ENCODE results near the gene SEMA3E. TPM values are rescaled to one million over a fixed set of nuclear protein-coding genes. Genes with fewer than 3 reads are reported as not detected.
"Not testable (repeated sequence)": the region's sequence is repeated elsewhere in the genome, so short reads cannot be mapped to it uniquely, and the experiment has no call there.

Gene SEMA3E
- polyA plus RNA-seq, 2 donors, result 0.14 to 0.28 TPM

DNA sequence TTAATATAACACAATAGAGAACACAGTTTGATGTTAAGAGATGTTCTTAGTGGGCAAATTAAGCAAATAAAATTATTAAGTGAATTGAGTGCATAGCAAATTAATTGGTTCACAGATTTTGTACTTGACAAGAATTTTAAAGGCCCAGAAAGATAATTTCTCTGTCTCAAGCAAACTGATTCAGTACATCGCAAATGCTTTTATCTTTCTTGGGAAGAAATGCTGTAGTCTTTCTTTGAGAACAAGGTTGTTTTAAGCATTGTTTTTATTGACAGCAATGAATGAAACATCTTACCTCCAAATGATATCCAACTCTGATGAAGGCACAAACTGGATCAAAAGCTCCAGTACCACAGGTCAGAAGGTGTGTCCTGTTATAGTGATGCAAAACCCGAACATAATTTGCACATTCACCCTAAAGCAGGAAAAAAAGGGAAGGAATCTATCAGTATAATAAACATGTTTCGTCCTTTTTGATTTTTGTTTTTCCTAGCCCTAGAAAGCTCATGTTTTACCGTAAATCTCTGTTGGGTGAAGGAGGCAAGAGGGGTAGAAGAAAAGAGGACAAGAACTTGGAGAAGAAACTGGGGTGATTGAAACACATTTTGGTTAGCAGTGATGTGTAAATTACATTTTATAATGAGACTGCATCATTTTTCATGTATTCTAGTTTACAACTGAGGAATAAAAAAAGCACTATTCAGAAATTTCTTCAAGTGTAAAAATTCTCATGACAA is 182.6 kb downstream of the SEMA3E start:
- H3K27ac ChIP-seq (ENCODE audit: low read depth in 2 of 2, low read length in 1 of 2), result no peak overlapping the region
- no peaks in the 10 kb centered on the region for H3K36me3 ChIP-seq (ENCODE audit: control insufficient read depth in 2 of 2, insufficient read depth in 2 of 2, low read length in 1 of 2)
- H3K4me3 ChIP-seq (ENCODE audit: low read depth in 1 of 2, low read length in 2 of 2), result no peak overlapping the region
- no peaks in the 10 kb centered on the region for H3K4me1 ChIP-seq (ENCODE audit: control insufficient read depth in 2 of 2, insufficient read depth in 2 of 2, low read length in 1 of 2)
- no peaks in the 10 kb centered on the region for H3K27me3 ChIP-seq (ENCODE audit: control insufficient read depth in 1 of 2, insufficient read depth in 2 of 2, low read length in 2 of 2)
- H3K9me3 ChIP-seq (ENCODE audit: control insufficient read depth in 2 of 2, insufficient read depth in 1 of 2, low read depth in 1 of 2, low read length in 1 of 2), result no peaks in the 10 kb centered on the region
- WGBS, 2 donors, result 67 to 83% methylated on average over 4 of the region's 4 CpGs

DNA sequence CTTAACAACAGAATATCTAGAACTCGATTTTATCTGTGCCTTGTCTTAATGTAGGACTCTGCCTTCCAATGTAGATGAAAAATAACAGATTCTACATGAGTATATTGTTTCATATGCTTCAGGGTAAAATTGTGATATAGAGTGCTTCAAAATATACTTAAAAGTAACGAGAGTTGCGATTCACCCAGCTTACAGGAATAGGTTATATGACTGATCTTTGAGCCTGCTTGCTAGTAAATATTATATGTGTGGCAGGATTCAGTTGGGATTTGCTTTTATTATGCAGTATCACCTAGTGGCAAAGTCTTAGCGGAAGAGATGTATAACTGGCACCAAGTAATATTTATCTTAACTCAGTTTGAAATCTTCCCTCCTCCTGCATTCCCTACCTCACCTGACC is 183.3 kb downstream of the SEMA3E start:
- Histone ChIP-seq H3K4me1 (ENCODE audit: control insufficient read depth in 2 of 2, insufficient read depth in 2 of 2, low read length in 1 of 2) (no peaks in the 10 kb centered on the region), H3K27me3 (ENCODE audit: control insufficient read depth in 1 of 2, insufficient read depth in 2 of 2, low read length in 2 of 2) (no peaks in the 10 kb centered on the region), H3K9me3 (ENCODE audit: control insufficient read depth in 2 of 2, insufficient read depth in 1 of 2, low read depth in 1 of 2, low read length in 1 of 2) (no peaks in the 10 kb centered on the region), H3K27ac (ENCODE audit: low read depth in 2 of 2, low read length in 1 of 2) (no peak overlapping the region), H3K36me3 (ENCODE audit: control insufficient read depth in 2 of 2, insufficient read depth in 2 of 2, low read length in 1 of 2) (no peaks in the 10 kb centered on the region), H3K4me3 (ENCODE audit: low read depth in 1 of 2, low read length in 2 of 2) (no peak overlapping the region)
- 92% methylated on average over 4 of the region's 4 CpGs for WGBS, 2 donors

DNA sequence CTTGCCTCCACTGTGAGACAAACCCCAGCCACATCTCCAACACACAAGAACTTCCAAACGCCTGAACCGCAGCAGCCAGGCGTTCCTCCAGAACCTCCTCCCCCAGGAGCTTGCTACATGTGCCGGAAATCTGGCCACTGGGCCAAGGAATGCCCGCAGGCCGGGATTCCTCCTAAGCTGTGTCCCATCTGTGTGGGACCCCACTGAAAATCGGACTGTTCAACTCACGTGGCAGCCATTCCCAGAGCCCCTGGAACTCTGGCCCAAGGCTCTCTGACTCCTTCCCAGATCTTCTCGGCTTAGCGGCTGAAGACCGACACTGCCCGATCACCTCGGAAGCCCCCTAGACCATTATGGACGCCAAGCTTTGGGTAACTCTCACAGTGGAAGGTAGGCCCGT is 187.1 kb downstream of the SEMA3E start:
- not testable (repeated sequence) for H3K36me3 ChIP-seq (ENCODE audit: control insufficient read depth in 2 of 2, insufficient read depth in 2 of 2, low read length in 1 of 2); H3K27ac ChIP-seq (ENCODE audit: low read depth in 2 of 2, low read length in 1 of 2); H3K4me1 ChIP-seq (ENCODE audit: control insufficient read depth in 2 of 2, insufficient read depth in 2 of 2, low read length in 1 of 2); H3K4me3 ChIP-seq (ENCODE audit: low read depth in 1 of 2, low read length in 2 of 2); H3K27me3 ChIP-seq (ENCODE audit: control insufficient read depth in 1 of 2, insufficient read depth in 2 of 2, low read length in 2 of 2); H3K9me3 ChIP-seq (ENCODE audit: control insufficient read depth in 2 of 2, insufficient read depth in 1 of 2, low read depth in 1 of 2, low read length in 1 of 2)
- WGBS, 2 donors, result 83 to 84% methylated on average over 14 to 15 of the region's 15 CpGs

DNA sequence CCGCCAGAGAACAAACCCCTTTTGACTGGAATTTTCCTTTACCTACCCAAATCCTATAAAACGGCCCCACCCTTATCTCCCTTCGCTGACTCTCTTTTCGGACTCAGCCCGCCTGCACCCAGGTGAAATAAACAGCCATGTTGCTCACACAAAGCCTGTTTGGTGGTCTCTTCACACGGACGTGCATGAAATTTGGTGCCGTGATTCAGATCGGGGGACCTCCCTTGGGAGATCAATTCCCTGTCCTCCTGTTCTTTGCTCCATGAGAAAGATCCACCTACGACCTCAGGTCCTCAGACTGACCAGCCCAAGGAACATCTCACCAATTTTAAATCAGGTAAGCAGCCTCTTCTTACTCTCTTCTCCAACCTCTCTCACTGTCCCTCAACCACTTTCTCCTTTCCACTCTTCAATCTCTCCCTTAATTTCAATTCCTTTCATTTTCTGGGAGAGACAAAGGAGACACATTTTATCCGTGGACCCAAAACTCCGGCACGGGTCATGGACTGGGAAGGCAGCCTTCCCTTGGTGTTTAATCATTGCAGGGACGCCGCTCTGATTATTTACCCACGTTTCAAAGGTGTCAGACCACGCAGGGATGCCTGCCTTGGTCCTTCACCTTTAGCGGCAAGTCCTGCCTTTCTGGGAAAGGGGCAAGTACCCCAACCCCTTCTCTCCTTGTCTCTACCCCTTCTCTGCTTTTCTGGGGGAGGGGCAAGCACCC is 188.8 kb downstream of the SEMA3E start:
- not testable (repeated sequence) for H3K4me1 ChIP-seq (ENCODE audit: control insufficient read depth in 2 of 2, insufficient read depth in 2 of 2, low read length in 1 of 2); H3K4me3 ChIP-seq (ENCODE audit: low read depth in 1 of 2, low read length in 2 of 2); H3K36me3 ChIP-seq (ENCODE audit: control insufficient read depth in 2 of 2, insufficient read depth in 2 of 2, low read length in 1 of 2); H3K27me3 ChIP-seq (ENCODE audit: control insufficient read depth in 1 of 2, insufficient read depth in 2 of 2, low read length in 2 of 2); H3K27ac ChIP-seq (ENCODE audit: low read depth in 2 of 2, low read length in 1 of 2); H3K9me3 ChIP-seq (ENCODE audit: control insufficient read depth in 2 of 2, insufficient read depth in 1 of 2, low read depth in 1 of 2, low read length in 1 of 2)
- 69 to 72% methylated on average over 17 to 18 of the region's 18 CpGs for WGBS, 2 donors

DNA sequence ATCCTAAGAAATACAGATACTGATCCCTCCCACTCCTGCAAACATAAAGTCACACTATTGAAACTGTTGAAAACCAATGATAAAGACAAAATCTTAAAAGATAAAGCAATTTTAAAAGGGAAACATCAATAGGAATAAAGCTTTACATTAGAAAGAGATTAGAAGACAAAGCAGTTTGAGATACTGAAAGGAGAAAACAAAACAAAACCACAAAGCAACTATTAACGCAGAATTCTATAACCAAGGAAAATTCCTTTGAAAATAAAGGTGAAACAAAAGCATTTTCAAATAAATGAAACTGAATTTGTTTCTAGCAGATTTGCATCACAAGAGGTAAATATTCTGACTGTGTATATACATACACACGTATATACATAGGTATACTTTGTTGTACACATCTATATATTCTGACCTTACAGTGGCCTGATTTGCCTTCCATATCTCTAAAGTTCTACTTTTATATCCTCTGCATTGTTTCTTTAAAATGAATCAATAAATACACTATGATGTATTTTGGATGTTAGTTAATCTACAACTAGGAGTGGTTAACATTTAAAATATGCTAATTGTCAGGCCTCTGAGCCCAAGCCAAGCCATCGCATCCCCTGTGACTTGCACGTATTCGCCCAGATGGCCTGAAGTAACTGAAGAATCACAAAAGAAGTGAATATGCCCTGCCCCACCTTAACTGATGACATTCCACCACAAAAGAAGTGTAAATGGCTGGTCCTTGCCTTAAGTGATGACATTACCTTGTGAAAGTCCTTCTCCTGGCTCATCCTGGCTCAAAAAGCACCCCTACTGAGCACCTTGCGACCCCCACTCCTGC is 189.6 kb downstream of the SEMA3E start:
- 77 to 79% methylated on average over 6 of the region's 6 CpGs for WGBS, 2 donors
- not testable (repeated sequence) for H3K27me3 ChIP-seq (ENCODE audit: control insufficient read depth in 1 of 2, insufficient read depth in 2 of 2, low read length in 2 of 2); H3K4me1 ChIP-seq (ENCODE audit: control insufficient read depth in 2 of 2, insufficient read depth in 2 of 2, low read length in 1 of 2); H3K9me3 ChIP-seq (ENCODE audit: control insufficient read depth in 2 of 2, insufficient read depth in 1 of 2, low read depth in 1 of 2, low read length in 1 of 2); H3K4me3 ChIP-seq (ENCODE audit: low read depth in 1 of 2, low read length in 2 of 2); H3K36me3 ChIP-seq (ENCODE audit: control insufficient read depth in 2 of 2, insufficient read depth in 2 of 2, low read length in 1 of 2); H3K27ac ChIP-seq (ENCODE audit: low read depth in 2 of 2, low read length in 1 of 2)

- H3K4me1 ChIP-seq (ENCODE audit: control insufficient read depth in 2 of 2, insufficient read depth in 2 of 2, low read length in 1 of 2), result no peaks in the 10 kb centered on the region
- WGBS, 2 donors, result 51 to 56% methylated on average over 5 of the region's 5 CpGs
- H3K36me3 ChIP-seq (ENCODE audit: control insufficient read depth in 2 of 2, insufficient read depth in 2 of 2, low read length in 1 of 2), result no peaks in the 10 kb centered on the region
- no peaks in the 10 kb centered on the region for H3K9me3 ChIP-seq (ENCODE audit: control insufficient read depth in 2 of 2, insufficient read depth in 1 of 2, low read depth in 1 of 2, low read length in 1 of 2)
- H3K27ac ChIP-seq (ENCODE audit: low read depth in 2 of 2, low read length in 1 of 2), result no peak overlapping the region
- no peaks in the 10 kb centered on the region for H3K27me3 ChIP-seq (ENCODE audit: control insufficient read depth in 1 of 2, insufficient read depth in 2 of 2, low read length in 2 of 2)
- no peak overlapping the region for H3K4me3 ChIP-seq (ENCODE audit: low read depth in 1 of 2, low read length in 2 of 2)
Observed at GRCh38 chr7:83457022-83457892, 191.7 kb downstream of the SEMA3E start.

GRCh38 chr7:83456413-83456812 is 192.5 kb downstream of the SEMA3E start:
- no peaks in the 10 kb centered on the region for H3K27me3 ChIP-seq (ENCODE audit: control insufficient read depth in 1 of 2, insufficient read depth in 2 of 2, low read length in 2 of 2)
- no peak overlapping the region for H3K4me3 ChIP-seq (ENCODE audit: low read depth in 1 of 2, low read length in 2 of 2)
- WGBS, 2 donors, result 89% methylated on average over 5 of the region's 5 CpGs
- no peak overlapping the region for H3K27ac ChIP-seq (ENCODE audit: low read depth in 2 of 2, low read length in 1 of 2)
- no peaks in the 10 kb centered on the region for H3K9me3 ChIP-seq (ENCODE audit: control insufficient read depth in 2 of 2, insufficient read depth in 1 of 2, low read depth in 1 of 2, low read length in 1 of 2)
- no peaks in the 10 kb centered on the region for H3K4me1 ChIP-seq (ENCODE audit: control insufficient read depth in 2 of 2, insufficient read depth in 2 of 2, low read length in 1 of 2)
- no peaks in the 10 kb centered on the region for H3K36me3 ChIP-seq (ENCODE audit: control insufficient read depth in 2 of 2, insufficient read depth in 2 of 2, low read length in 1 of 2)

DNA sequence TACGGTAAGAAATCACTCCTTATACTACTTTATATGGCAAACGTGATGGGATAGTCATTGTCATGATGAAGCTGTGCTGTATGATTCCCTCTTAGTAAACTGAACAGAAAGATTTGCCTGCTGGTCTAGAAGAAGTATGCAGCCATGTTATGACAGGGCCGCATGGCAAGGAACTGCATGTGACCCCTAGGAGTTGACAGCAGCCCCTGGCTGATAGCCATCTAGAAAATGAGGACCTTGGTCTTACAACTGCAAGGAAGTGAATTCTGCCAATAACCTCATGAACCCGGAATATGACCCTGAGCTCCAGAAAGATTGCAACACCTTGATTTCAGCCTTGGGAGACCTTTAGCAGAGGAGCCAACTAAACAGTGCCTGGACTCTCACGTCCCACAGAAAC is 193.3 kb downstream of the SEMA3E start:
- 76 to 82% methylated on average over 5 of the region's 5 CpGs for WGBS, 2 donors
- Histone ChIP-seq H3K36me3 (ENCODE audit: control insufficient read depth in 2 of 2, insufficient read depth in 2 of 2, low read length in 1 of 2) (no peaks in the 10 kb centered on the region), H3K9me3 (ENCODE audit: control insufficient read depth in 2 of 2, insufficient read depth in 1 of 2, low read depth in 1 of 2, low read length in 1 of 2) (no peaks in the 10 kb centered on the region), H3K4me1 (ENCODE audit: control insufficient read depth in 2 of 2, insufficient read depth in 2 of 2, low read length in 1 of 2) (no peaks in the 10 kb centered on the region), H3K27me3 (ENCODE audit: control insufficient read depth in 1 of 2, insufficient read depth in 2 of 2, low read length in 2 of 2) (no peaks in the 10 kb centered on the region), H3K4me3 (ENCODE audit: low read depth in 1 of 2, low read length in 2 of 2) (no peak overlapping the region), H3K27ac (ENCODE audit: low read depth in 2 of 2, low read length in 1 of 2) (no peak overlapping the region)

GRCh38 chr7:83452256-83452655 is 196.7 kb downstream of the SEMA3E start:
- Histone ChIP-seq H3K36me3 (ENCODE audit: control insufficient read depth in 2 of 2, insufficient read depth in 2 of 2, low read length in 1 of 2) (no peaks in the 10 kb centered on the region), H3K27ac (ENCODE audit: low read depth in 2 of 2, low read length in 1 of 2) (no peak overlapping the region), H3K27me3 (ENCODE audit: control insufficient read depth in 1 of 2, insufficient read depth in 2 of 2, low read length in 2 of 2) (no peaks in the 10 kb centered on the region), H3K4me1 (ENCODE audit: control insufficient read depth in 2 of 2, insufficient read depth in 2 of 2, low read length in 1 of 2) (no peaks in the 10 kb centered on the region), H3K4me3 (ENCODE audit: low read depth in 1 of 2, low read length in 2 of 2) (no peak overlapping the region), H3K9me3 (ENCODE audit: control insufficient read depth in 2 of 2, insufficient read depth in 1 of 2, low read depth in 1 of 2, low read length in 1 of 2) (no peaks in the 10 kb centered on the region)
- 59 to 86% methylated on average over 2 of the region's 2 CpGs for WGBS, 2 donors
